OCI-LY1 (cell line): Measurements from ENCODE around the gene CDR2.

Experiments
- H2AFZ ChIP-seq: fragments of 200-600 bp; sonication (generic), shearing (Covaris generic); 2 replicates; pipeline ENCODE4 v1.6.0; 2014; ENCODE audit warnings: antibody characterized with exemption, mild to moderate bottlenecking, low read length
- H3F3A ChIP-seq: fragments of 200-600 bp; sonication (generic), shearing (Covaris generic); 2 replicates; pipeline ENCODE4 v1.6.0; 2014; ENCODE audit warnings: mild to moderate bottlenecking, antibody characterized with exemption, low read length, moderate library complexity; ENCODE audit not compliant: insufficient read depth
- H3K27ac ChIP-seq: fragments of 200-600 bp; sonication (generic); 2 replicates; pipeline ENCODE4 v1.5.1; 2014; ENCODE audit warnings: low read length, mixed run types, mild to moderate bottlenecking, low read depth; ENCODE audit not compliant: poor library complexity, severe bottlenecking
- H3K27me3 ChIP-seq: fragments of 200-600 bp; sonication (generic); 2 replicates; pipeline ENCODE4 v1.6.0; 2014; ENCODE audit warnings: antibody characterized with exemption, mild to moderate bottlenecking, low read length, moderate library complexity; ENCODE audit not compliant: insufficient read depth
- H3K36me3 ChIP-seq: fragments of 200-600 bp; sonication (generic); 2 replicates; pipeline ENCODE4 v1.6.1; 2014; ENCODE audit warnings: mild to moderate bottlenecking, antibody characterized with exemption, low read length, moderate library complexity, mixed read lengths; ENCODE audit not compliant: insufficient read depth
- H3K4me1 ChIP-seq: fragments of 200-600 bp; sonication (generic); 2 replicates; pipeline ENCODE4 v1.5.1; 2014; ENCODE audit warnings: mild to moderate bottlenecking, low read length, moderate library complexity; ENCODE audit not compliant: insufficient read depth, severe bottlenecking
- H3K4me2 ChIP-seq: fragments of 200-600 bp; sonication (generic), shearing (Covaris generic); 2 replicates; pipeline ENCODE4 v1.6.1; 2014; ENCODE audit warnings: low read length
- H3K4me3 ChIP-seq: fragments of 200-600 bp; sonication (generic); 2 replicates; pipeline ENCODE4 v1.5.1; 2014; ENCODE audit warnings: low read length, low read depth, mild to moderate bottlenecking, mixed read lengths; ENCODE audit not compliant: poor library complexity, severe bottlenecking
- H3K79me2 ChIP-seq: fragments of 200-600 bp; shearing (Covaris generic); 2 replicates; pipeline ENCODE4 v1.6.1; 2016; ENCODE audit warnings: mixed run types, low read length, mixed read lengths; ENCODE audit not compliant: insufficient read depth
- H3K9ac ChIP-seq: fragments of 200-600 bp; sonication (generic), shearing (Covaris generic); 2 replicates; pipeline ENCODE4 v1.6.1; 2014; ENCODE audit warnings: mild to moderate bottlenecking, low read length, mixed read lengths
- H3K9me2 ChIP-seq: fragments of 200-600 bp; sonication (generic), shearing (Covaris generic); 2 replicates; pipeline ENCODE4 v1.6.1; 2014; ENCODE audit warnings: low read depth, mild to moderate bottlenecking, low read length, mixed read lengths
- H3K9me3 ChIP-seq: fragments of 200-600 bp; shearing (Covaris generic); 2 replicates; pipeline ENCODE4 v1.6.1; 2014; ENCODE audit warnings: low read length, mixed read lengths
- H4K20me1 ChIP-seq: fragments of 200-600 bp; sonication (generic), shearing (Covaris generic); 2 replicates; pipeline ENCODE4 v1.6.0; 2016; ENCODE audit warnings: mild to moderate bottlenecking, low read length; ENCODE audit not compliant: insufficient read depth
- EZH2 ChIP-seq: fragments of 200-600 bp; sonication (generic), shearing (Covaris generic); IDR thresholded peaks from 2 replicates; pipeline ENCODE4 v1.8.0; 2017; ENCODE audit warnings: borderline replicate concordance, mixed run types, mild to moderate bottlenecking, antibody characterized with exemption, low read length, moderate library complexity, mixed read lengths
- TF ChIP-seq, protein P1 (sequence below): fragments of 200-600 bp; sonication (generic), shearing (Covaris generic); IDR thresholded peaks from 2 replicates; pipeline ENCODE4 v1.5.1; 2017; ENCODE audit warnings: mild to moderate bottlenecking, antibody characterized with exemption, low read length, moderate library complexity, mixed read lengths

CDR2 gene

DNA sequence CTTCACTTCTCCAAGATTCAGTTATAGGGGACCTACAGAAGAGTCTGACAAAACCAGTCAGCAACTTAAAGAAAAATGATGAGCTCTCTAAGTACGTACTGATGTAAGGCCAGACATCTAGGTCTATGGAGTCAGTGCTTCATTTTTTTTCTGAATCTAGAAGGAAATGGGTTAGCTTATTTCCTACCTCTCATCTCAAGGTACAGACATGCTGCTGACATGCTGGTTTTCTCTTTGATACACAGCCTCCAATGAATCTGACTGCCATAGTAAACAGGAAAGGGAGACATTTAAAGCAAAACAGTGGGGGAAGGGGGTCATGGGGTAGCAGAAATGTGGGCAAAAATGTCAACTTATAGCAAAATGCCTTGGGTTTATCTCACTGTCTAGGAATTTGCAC lies 16.4 kb downstream of the CDR2 start:
- no peaks in the 10 kb centered on the region for H3K27me3 ChIP-seq
- H2AFZ ChIP-seq = no peak overlapping the region
- peaks cover 22% of the 10 kb centered on the region for H3K4me1 ChIP-seq
- H3K9me2 ChIP-seq = no peaks in the 10 kb centered on the region
- H3F3A ChIP-seq = no peaks in the 10 kb centered on the region
- peaks cover 4% of the 10 kb centered on the region; the same call in 1 of the 2 replicates for H3K79me2 ChIP-seq
- H3K4me3 ChIP-seq = no peak overlapping the region
- no peaks in the 10 kb centered on the region for H4K20me1 ChIP-seq
- peak overlapping the region; percentile 56 for H3K27ac ChIP-seq
- H3K4me2 ChIP-seq = peak overlapping the region; percentile 4; the same call in 1 of the 2 replicates
- H3K36me3 ChIP-seq = peaks cover 51% of the 10 kb centered on the region
- no peak overlapping the region for H3K9ac ChIP-seq
- TF ChIP-seq, protein P1, sequence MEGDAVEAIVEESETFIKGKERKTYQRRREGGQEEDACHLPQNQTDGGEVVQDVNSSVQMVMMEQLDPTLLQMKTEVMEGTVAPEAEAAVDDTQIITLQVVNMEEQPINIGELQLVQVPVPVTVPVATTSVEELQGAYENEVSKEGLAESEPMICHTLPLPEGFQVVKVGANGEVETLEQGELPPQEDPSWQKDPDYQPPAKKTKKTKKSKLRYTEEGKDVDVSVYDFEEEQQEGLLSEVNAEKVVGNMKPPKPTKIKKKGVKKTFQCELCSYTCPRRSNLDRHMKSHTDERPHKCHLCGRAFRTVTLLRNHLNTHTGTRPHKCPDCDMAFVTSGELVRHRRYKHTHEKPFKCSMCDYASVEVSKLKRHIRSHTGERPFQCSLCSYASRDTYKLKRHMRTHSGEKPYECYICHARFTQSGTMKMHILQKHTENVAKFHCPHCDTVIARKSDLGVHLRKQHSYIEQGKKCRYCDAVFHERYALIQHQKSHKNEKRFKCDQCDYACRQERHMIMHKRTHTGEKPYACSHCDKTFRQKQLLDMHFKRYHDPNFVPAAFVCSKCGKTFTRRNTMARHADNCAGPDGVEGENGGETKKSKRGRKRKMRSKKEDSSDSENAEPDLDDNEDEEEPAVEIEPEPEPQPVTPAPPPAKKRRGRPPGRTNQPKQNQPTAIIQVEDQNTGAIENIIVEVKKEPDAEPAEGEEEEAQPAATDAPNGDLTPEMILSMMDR = no peak
- no peak for TF ChIP-seq EZH2
- H3K9me3 ChIP-seq = no peaks in the 10 kb centered on the region

DNA sequence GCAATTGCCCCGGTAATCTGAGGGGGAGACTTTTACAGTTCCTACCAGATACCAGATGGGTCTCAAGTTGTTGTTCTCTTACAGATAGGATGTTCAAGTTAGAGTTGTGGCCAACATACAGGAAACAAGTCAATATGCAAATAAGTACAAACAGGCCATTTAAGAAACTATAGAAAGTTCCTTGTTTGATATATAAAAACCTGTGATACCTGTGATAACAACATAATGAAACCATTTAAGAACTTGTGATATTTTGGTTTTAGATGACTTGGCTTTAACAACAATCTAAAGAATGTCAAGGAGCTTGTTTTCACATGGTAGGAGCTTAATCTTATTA lies 16.8 kb downstream of the CDR2 start:
- H3K36me3 ChIP-seq = peaks cover 51% of the 10 kb centered on the region
- H3F3A ChIP-seq = no peaks in the 10 kb centered on the region
- H3K9me3 ChIP-seq = no peaks in the 10 kb centered on the region
- peak overlapping the region; percentile 56 for H3K27ac ChIP-seq
- TF ChIP-seq, protein P1 = no peak
- no peak for TF ChIP-seq EZH2
- no peaks in the 10 kb centered on the region for H3K9me2 ChIP-seq
- H2AFZ ChIP-seq = no peak overlapping the region
- H3K27me3 ChIP-seq = no peaks in the 10 kb centered on the region
- H3K4me1 ChIP-seq = peaks cover 22% of the 10 kb centered on the region
- H3K9ac ChIP-seq = no peak overlapping the region
- peaks cover 4% of the 10 kb centered on the region; the same call in 1 of the 2 replicates for H3K79me2 ChIP-seq
- peak overlapping the region; percentile 4; the same call in 1 of the 2 replicates for H3K4me2 ChIP-seq
- no peaks in the 10 kb centered on the region for H4K20me1 ChIP-seq
- H3K4me3 ChIP-seq = no peak overlapping the region

DNA sequence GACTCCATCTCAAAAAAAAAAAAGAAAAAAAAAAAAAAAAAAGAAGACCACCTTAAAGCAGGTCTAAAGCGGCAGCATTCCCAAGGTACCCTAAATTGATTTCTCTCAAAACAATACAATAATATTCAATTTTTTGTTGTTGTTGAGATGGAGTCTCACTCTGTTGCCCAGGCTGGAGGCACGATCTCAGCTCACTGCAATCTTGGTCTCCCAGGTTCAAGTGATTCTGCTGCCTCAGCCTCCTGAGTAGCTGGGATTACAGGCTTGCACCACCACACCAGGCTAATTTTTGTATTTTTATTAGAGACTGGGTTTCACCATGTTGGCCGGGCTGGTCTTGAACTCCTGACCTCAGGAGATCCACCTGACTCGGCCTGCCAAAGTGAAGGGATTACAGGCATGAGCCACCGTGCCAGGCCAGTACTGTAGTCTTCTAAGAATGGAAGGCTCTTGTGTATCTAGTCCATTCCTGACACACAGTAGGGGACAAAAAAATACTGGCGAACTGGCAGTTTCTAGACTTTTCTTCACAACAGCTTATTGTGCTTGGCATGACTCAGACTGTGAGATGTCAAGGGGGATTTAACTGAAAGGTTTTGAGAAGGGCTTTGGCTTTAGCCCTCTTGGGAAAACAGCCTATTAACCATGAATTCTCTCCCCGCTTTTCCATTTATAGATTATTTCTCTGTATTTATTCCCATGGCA lies 17.3 kb downstream of the CDR2 start:
- H3K9ac ChIP-seq = no peak overlapping the region
- no peak overlapping the region for H2AFZ ChIP-seq
- H3K9me2 ChIP-seq = no peaks in the 10 kb centered on the region
- no peaks in the 10 kb centered on the region for H3F3A ChIP-seq
- no peak overlapping the region; the same call in 1 of the 2 replicates for H3K4me2 ChIP-seq
- no peak overlapping the region for H3K4me3 ChIP-seq
- TF ChIP-seq EZH2 = no peak
- TF ChIP-seq, protein P1 = no peak
- peaks cover 51% of the 10 kb centered on the region for H3K36me3 ChIP-seq
- no peaks in the 10 kb centered on the region for H3K9me3 ChIP-seq
- H3K79me2 ChIP-seq = peaks cover 4% of the 10 kb centered on the region; the same call in 1 of the 2 replicates
- peaks cover 22% of the 10 kb centered on the region for H3K4me1 ChIP-seq
- no peaks in the 10 kb centered on the region for H3K27me3 ChIP-seq
- H4K20me1 ChIP-seq = no peaks in the 10 kb centered on the region
- H3K27ac ChIP-seq = peak overlapping the region; percentile 56
